Heart right ventricle (tissue), 16 donors: ENCODE results near the gene ZFP64. TPM values are rescaled to one million over a fixed set of nuclear protein-coding genes. Genes with fewer than 3 reads are reported as not detected.
A peak's percentile ranks its signal among the peaks of the same experiment; 100 is the strongest.

Experiments
- ATAC-seq, 8 donors: fragments of 200-7000 bp; cut with Tn5 transposase; one replicate each; pipeline ENCODE4 v1.9.1; 2020; ENCODE audit warnings: mild to moderate bottlenecking in 8 of 8, moderate library complexity in 8 of 8, moderate number of reproducible peaks in 1 of 8
- DNase-seq, 2 donors: peaks; one replicate each; pipeline ENCODE4 v3.0.0-alpha.2; 2020
- H3K27ac ChIP-seq, 10 donors: fragments of 200-600 bp; sonication (generic) in 2 of 10; one replicate each; pipeline versions ENCODE4 v1.5.0 to v1.8.0; 2020 to 2022; ENCODE audit warnings: mild to moderate bottlenecking in 3 of 10
- H3K27me3 ChIP-seq, 7 donors: fragments of 200-600 bp; one replicate each; pipeline ENCODE4 v1.8.0; 2021 to 2022; ENCODE audit warnings: mild to moderate bottlenecking in 2 of 7
- H3K36me3 ChIP-seq, 9 donors: fragments of 200-600 bp; sonication (generic) in 1 of 9; one replicate each; pipeline versions ENCODE4 v1.5.0 to v1.8.0; 2020 to 2022; ENCODE audit warnings: mild to moderate bottlenecking in 2 of 9
- H3K4me1 ChIP-seq, 9 donors: fragments of 200-600 bp; sonication (generic) in 1 of 9; one replicate each; pipeline versions ENCODE4 v1.5.0 to v1.8.0; 2020 to 2022; ENCODE audit warnings: mild to moderate bottlenecking in 4 of 9
- H3K4me3 ChIP-seq, 10 donors: fragments of 200-600 bp; sonication (generic) in 2 of 10; one replicate each; pipeline versions ENCODE4 v1.5.0 to v1.8.0; 2020 to 2022; ENCODE audit warnings: mild to moderate bottlenecking in 7 of 10, moderate library complexity in 2 of 10
- H3K9me3 ChIP-seq, 11 donors: fragments of 200-600 bp in 10 of 11; sonication (generic) in 2 of 11; one replicate each; pipeline versions ENCODE4 v1.5.0 to v1.8.0; 2013 to 2022; ENCODE audit warnings: mild to moderate bottlenecking in 2 of 11, control low read depth in 1 of 11, moderate library complexity in 1 of 11
- WGBS, 2 donors: extraction: QIAGEN DNeasy Blood & Tissue Kit; methylation state at CpG; one replicate each; pipeline ENCODE4 v1.1.7; 2013; ENCODE audit warnings: inconsistent platforms in 1 of 2; 5-methylcytosine and 5-hydroxymethylcytosine counted together
- intact Hi-C, 10 donors: fragments of 100-400 bp; cut with DNase I; formaldehyde crosslinking; loops; one replicate each; pipeline versions ENCODE4 v1.11.1 to v1.14.2; 2022
- polyA plus RNA-seq, 2 donors: library from polyadenylated mRNA; stranded (reverse); fragments of 200-250 nt; gene quantifications; one replicate each; pipeline ENCODE4 v1.2.3, GENCODE V29; 2013
- total RNA-seq, 10 donors: library from RNA; stranded (reverse); fragmentation: NEBNext Ultra II Directional in 3 of 10; extraction: Animal tissue kit (Norgen Biotek cat#: 25700) in 3 of 10; gene quantifications; one replicate each; pipeline versions ENCODE4 v1.2.1 to v1.2.4, GENCODE V29; 2021 to 2023
- TF ChIP-seq, protein P1 (sequence below), 9 donors: fragments of 200-600 bp; sonication (generic) in 2 of 9; IDR thresholded peaks; one replicate each; pipeline versions ENCODE4 v1.5.0 to v1.8.0; 2021 to 2022; ENCODE audit warnings: antibody characterized with exemption in 9 of 9, mild to moderate bottlenecking in 5 of 9, moderate library complexity in 1 of 9
- donor health status: Arrhythmogenic right ventricular cardiomyopathy.
- donor health status: ischemic (EF 13 %, LVEDD 7.1; RV severe dilation, severe dysfunction).
- donor health status: healthy with polysubstance abuse.
- donor health status: DM: no; HTN: yes; CAD: no.
- donor health status: DM: no; HTN: no; CAD: no.
- donor health status: ischemic (EF 25% LVEDD 6.9; RV normal size, moderate dysfunction).
- donor health status: ischemic (EF 25% LVEDD 5.7; RV mildly dilated, moderate dysfunction).
- donor health status: healthy.
- donor health status: DM: yes; HTN: yes; CAD: no.
- donor health status: Ischemic cardiomyopathy.
- donor health status: ischemic (EF 35%, LVEDD 5.7; RV mildly dilated, moderate dysfunction).
- donor health status: nonischemic (EF 11% LVEDD 7.7; RV severe dilation, severe dysfunction).
- donor health status: DM: yes; HTN: yes; CAD: no.
- donor health status: PGD.
- donor health status: ischemic (EF 29% LVEDD 5.4; RV normal size, mild dysfunction).
- donor health status: nonischemic (EF 23%, LVEDD 6.1; RV moderate dilation, normal function).

ZFP64 gene
- total and polyA plus RNA-seq, 12 donors, result 2.0 to 10.6 (median 8.0) TPM

DNA sequence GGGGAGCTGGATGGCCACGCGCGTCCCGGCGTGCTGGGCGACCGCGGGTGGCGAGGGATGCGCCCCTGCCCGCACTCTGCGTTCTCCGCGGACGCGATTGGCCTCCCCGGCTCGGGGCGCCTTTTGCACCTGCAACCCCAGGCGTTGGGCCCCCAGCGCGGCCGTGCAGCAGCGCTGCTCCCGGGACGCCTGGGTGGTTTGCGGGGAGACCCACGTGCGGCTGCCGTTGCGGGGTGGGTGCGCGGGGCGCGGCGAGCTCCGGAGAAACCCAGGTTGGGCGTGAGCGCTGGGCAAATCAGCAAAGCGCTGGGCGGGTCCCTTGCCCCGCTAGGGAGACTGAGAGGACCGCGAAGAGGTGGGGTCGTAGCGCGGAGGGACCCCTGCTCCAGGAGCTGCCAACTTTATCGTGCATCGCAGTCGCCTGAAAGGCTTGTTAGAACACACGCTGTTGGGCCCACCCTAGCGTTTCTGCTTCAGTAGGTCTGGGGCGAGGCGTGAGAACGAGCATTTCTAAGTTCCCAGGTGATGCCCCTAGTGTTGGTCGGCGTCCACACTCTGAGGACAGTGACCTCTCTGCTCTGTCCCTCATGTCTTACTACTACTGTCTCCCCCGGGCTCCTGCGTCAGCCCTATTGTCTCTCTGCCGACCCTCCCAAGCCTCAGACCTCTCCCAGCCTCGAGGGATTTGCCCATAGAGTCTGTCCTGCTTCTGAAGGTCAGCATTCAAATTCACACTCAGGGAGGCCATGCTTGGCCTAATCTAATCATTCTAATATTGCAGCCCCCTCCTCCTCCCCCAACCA is 538 bp upstream of the ZFP64 start:
- H3K4me1 ChIP-seq, result peaks cover 0 to 24% (median 16%) of the 10 kb centered on the region in 9 donors
- TF ChIP-seq, protein P1, sequence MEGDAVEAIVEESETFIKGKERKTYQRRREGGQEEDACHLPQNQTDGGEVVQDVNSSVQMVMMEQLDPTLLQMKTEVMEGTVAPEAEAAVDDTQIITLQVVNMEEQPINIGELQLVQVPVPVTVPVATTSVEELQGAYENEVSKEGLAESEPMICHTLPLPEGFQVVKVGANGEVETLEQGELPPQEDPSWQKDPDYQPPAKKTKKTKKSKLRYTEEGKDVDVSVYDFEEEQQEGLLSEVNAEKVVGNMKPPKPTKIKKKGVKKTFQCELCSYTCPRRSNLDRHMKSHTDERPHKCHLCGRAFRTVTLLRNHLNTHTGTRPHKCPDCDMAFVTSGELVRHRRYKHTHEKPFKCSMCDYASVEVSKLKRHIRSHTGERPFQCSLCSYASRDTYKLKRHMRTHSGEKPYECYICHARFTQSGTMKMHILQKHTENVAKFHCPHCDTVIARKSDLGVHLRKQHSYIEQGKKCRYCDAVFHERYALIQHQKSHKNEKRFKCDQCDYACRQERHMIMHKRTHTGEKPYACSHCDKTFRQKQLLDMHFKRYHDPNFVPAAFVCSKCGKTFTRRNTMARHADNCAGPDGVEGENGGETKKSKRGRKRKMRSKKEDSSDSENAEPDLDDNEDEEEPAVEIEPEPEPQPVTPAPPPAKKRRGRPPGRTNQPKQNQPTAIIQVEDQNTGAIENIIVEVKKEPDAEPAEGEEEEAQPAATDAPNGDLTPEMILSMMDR (IDR thresholded peaks at IDR 0.05), result peak in 4 of 9 donors; percentile 5 to 32 (median 21)
- ATAC-seq (peak; percentile 60 to 79 (median 64)), DNase-seq (peak; percentile 44 to 57)
- 1% methylated on average over 60 to 61 of the region's 61 CpGs for WGBS, 2 donors
- peak overlapping the region; percentile 86 to 96 (median 94) for H3K27ac ChIP-seq
- H3K27me3 ChIP-seq, result no peaks in the 10 kb centered on the region
- H3K36me3 ChIP-seq, result no peaks in the 10 kb centered on the region
- intact Hi-C loops, result no loop called here
- peak overlapping the region; percentile 73 to 98 (median 90) for H3K4me3 ChIP-seq
- H3K9me3 ChIP-seq, result no peaks in the 10 kb centered on the region

DNA sequence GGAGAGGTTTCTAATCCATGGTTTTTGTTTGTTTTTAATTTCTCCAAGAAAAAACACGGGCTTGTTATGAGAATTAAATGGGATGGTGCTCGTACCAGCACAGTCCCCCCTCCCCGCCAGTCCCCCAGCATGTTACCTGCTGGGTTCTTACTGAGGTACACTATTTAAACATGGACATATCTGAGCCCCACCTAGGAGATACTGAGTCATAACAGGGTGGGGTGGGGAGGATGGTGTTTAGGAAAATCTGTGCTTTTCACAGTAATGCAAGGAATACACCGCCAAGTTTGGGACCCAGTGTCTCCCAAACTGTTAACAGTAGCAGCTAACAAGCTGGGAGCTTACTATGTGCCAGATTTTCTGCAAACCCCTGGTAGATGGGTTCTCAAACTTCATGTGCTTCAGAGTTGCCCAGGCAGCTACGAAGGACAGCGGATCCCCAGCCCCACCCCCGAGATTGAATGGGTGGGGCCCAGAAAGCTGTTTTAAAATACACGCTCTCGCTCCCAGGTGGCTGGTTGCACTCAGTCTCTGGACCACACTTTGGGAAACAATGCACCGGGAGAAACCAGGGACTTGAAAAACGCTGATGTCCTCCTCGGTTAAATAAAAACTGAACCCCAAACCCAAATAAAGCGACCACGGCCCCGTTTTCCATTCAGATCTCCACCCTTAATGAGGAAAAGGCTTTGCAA is 995 bp downstream of the ZFP64 start:
- Histone ChIP-seq H3K27ac (peak overlapping the region; percentile 86 to 96 (median 94)), H3K36me3 (peaks cover 0 to 15% (median 7%) of the 10 kb centered on the region in 9 donors), H3K27me3 (no peaks in the 10 kb centered on the region), H3K9me3 (no peaks in the 10 kb centered on the region), H3K4me1 (peaks cover 0 to 24% (median 16%) of the 10 kb centered on the region in 9 donors), H3K4me3 (peak overlapping the region; percentile 73 to 98 (median 90))
- peak in 1 of 2 donors; percentile 13 for DNase-seq
- 14 to 16% methylated on average over 15 of the region's 15 CpGs for WGBS, 2 donors
- intact Hi-C loops, result no loop called here
- TF ChIP-seq, protein P1 (IDR thresholded peaks at IDR 0.05), result no peak
- ATAC-seq, result peak in 6 of 8 donors; percentile 15 to 44 (median 32)

DNA sequence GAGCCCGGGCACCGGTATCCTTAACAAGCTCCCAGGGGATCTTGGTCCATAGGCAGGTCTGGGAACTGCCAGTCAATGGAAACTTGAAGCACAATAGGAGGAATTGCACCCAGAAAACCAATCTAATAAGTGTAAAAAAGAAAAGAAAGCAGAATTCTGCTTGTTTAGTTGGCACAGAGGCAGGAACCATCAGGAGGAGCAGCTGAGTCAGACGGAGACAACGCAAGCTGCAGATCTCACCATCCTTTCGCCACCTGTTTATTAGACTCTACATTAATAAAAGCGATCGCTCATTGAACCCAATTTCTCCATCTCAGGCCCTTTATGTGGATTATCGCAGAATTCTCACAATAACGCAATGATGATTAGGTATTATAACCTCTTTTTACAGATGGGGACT is 9.8 kb downstream of the ZFP64 start:
- ATAC-seq (no peak), DNase-seq (no peak)
- Histone ChIP-seq H3K36me3 (peaks cover 0 to 67% (median 17%) of the 10 kb centered on the region in 9 donors), H3K27ac (no peak overlapping the region), H3K4me3 (no peak overlapping the region), H3K27me3 (no peaks in the 10 kb centered on the region), H3K9me3 (no peaks in the 10 kb centered on the region), H3K4me1 (no peaks in the 10 kb centered on the region)
- TF ChIP-seq, protein P1 (IDR thresholded peaks at IDR 0.05), result no peak
- 94 to 95% methylated on average over 9 of the region's 9 CpGs for WGBS, 2 donors
- intact Hi-C loops, result no loop called here

DNA sequence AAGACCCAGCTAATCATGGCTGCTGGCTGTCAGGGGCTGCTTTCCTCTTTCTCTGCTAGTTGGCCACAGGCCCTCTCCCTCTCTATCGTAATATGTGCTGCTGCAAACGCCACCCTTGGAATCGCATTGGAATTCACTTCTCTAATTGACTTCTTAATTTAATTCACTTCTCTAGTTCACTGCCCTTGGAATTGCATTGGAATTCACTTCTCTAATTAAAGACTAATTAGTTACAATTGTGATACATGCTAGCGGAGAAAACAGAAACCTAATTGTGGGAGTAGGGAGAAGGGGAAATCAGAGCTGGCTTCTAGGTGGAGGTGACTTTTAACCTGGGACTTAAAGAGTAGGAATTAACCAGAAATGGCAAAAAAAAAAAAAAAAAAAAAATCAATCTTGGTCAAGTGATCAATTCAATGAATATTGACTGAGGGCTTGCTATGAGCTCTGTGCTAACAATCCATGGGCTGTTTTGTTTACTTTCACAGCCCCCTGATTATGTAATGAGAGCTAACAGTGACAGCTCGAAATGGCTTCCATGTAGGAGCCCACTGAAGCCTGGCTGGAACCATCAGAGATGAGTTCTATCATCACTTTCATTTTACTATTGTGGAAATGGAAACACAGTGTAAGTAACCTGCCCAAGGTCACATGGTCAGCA is 11.3 kb downstream of the ZFP64 start:
- TF ChIP-seq, protein P1 (IDR thresholded peaks at IDR 0.05), result no peak

More for the DNA sequence above, 11.3 kb downstream of the ZFP64 start:
- Histone ChIP-seq H3K27me3 (no peaks in the 10 kb centered on the region), H3K36me3 (peaks cover 0 to 52% (median 9%) of the 10 kb centered on the region in 9 donors), H3K27ac (no peak overlapping the region), H3K4me3 (no peak overlapping the region), H3K9me3 (no peaks in the 10 kb centered on the region), H3K4me1 (no peaks in the 10 kb centered on the region)
- ATAC-seq (no peak), DNase-seq (no peak)
- intact Hi-C loops, result no loop called here
- 93 to 95% methylated on average over 5 of the region's 5 CpGs for WGBS, 2 donors
